ENCODE data around the gene NTSR1. TPM values are rescaled to one million over a fixed set of nuclear protein-coding genes. Genes with fewer than 3 reads are reported as not detected.

The NTSR1 gene
- total RNA-seq, 4 donors from 2014 or later = 0.06 to 0.09 TPM; not detected in 2

DNA sequence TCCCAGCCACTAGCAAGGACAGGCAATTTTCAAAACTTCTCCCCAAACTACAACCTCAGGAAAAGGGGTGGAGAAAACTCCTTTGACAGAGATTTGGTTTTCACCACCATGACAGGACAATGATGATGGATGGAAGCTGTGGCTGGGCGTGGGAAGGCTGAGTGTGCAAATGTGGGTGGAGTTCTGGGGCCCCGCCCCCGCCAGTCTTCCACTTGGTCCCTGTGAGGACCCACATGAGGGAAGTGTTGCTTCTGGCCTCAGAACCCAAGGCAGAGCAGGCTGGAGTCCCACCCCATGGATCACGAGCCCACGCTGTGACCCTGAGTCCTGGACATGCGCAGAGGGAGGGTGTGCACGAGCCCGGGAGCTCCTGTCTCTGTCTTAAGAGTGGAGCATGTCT, 66.1 kb downstream of the NTSR1 start:
- Histone ChIP-seq H3K9me3 (no peaks in the 10 kb centered on the region), H3K27me3 (peaks cover 0 to 91% (median 0%) of the 10 kb centered on the region in 4 donors), H3K36me3 (no peaks in the 10 kb centered on the region), H3K27ac (no peak overlapping the region), H3K4me3 (no peak overlapping the region), H3K4me1 (peaks cover 3 to 40% (median 22%) of the 10 kb centered on the region in 3 donors)
- intact Hi-C loops (cut with DNase I) = no loop called here
- 43 to 60% methylated on average over 3 to 4 of the region's 8 CpGs for WGBS, 2 donors
- no peak for DNase-seq
- TF ChIP-seq, protein P1, sequence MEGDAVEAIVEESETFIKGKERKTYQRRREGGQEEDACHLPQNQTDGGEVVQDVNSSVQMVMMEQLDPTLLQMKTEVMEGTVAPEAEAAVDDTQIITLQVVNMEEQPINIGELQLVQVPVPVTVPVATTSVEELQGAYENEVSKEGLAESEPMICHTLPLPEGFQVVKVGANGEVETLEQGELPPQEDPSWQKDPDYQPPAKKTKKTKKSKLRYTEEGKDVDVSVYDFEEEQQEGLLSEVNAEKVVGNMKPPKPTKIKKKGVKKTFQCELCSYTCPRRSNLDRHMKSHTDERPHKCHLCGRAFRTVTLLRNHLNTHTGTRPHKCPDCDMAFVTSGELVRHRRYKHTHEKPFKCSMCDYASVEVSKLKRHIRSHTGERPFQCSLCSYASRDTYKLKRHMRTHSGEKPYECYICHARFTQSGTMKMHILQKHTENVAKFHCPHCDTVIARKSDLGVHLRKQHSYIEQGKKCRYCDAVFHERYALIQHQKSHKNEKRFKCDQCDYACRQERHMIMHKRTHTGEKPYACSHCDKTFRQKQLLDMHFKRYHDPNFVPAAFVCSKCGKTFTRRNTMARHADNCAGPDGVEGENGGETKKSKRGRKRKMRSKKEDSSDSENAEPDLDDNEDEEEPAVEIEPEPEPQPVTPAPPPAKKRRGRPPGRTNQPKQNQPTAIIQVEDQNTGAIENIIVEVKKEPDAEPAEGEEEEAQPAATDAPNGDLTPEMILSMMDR (IDR thresholded peaks at IDR 0.05) = no peak
- no peak for TF ChIP-seq POLR2A (IDR thresholded peaks at IDR 0.05)

DNA sequence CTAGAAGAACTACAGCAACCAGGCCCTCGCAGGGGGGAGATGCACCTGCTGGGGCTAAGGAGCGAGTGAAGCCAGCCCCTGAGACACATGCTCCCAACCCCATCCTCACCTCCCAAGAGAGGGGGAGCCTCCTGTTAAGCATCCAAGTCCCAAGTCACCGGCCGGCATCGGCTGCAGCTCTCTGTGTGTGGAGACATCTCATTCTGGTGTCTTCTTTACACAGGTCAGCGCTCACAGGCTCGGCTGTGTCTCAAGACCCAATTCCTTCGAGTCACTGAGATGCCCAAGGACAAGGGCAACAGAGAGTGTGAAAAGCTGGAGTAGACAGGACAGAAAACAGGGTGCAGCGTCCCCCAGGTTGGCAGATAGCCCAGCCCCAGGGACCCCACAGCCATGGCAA, 66.6 kb downstream of the NTSR1 start:
- intact Hi-C loops (cut with DNase I) = no loop called here

DNA sequence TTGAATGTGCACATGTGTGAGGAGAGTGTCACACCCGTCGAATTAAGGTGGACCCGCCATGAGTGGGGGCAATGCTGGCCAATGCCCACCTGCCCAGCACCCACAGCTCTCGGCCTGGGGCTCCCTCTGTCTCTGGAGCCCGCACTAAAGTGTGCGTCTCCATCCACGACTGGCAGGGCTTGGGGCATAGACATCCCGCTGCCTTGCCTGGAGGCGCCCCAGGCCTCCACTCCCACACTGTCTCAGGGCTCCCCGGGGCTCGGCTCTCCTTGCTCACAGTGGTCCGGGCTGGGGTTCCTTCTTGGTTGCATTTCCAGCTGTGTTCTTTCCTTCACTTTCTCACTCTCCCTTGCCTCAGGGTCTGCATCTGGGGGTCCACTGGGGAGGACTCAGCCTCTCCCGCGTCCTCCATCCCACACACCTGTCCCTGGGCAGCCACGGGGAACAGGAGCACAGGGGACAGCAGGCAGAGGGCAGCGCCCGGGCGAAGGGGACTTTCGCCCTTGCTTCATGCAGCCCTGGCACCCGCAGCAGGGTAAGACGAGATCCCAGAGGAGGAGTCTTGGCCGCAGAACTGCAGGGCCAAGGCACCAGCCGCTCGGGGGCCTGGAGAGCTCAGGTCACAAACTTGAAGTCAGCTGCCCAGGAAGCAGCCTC, 67.5 kb downstream of the NTSR1 start:
- H3K27ac ChIP-seq = peak overlapping the region in 3 of 4 donors; percentile 24 to 32 (median 25)
- DNase-seq = no peak
- peaks cover 0 to 91% (median 2%) of the 10 kb centered on the region in 4 donors for H3K27me3 ChIP-seq
- H3K9me3 ChIP-seq = no peaks in the 10 kb centered on the region
- WGBS, 2 donors = 85 to 91% methylated on average over 6 to 7 of the region's 24 CpGs
- no peak for TF ChIP-seq POLR2A (IDR thresholded peaks at IDR 0.05)
- TF ChIP-seq, protein P1 (IDR thresholded peaks at IDR 0.05) = no peak
- H3K36me3 ChIP-seq = no peaks in the 10 kb centered on the region
- intact Hi-C loops (cut with DNase I) = no loop called here
- peaks cover 3 to 40% (median 22%) of the 10 kb centered on the region in 3 donors for H3K4me1 ChIP-seq
- peak overlapping the region in 1 of 4 donors; percentile 8 for H3K4me3 ChIP-seq

More for the DNA sequence above, 66.6 kb downstream of the NTSR1 start:
- no peaks in the 10 kb centered on the region for H3K36me3 ChIP-seq
- no peaks in the 10 kb centered on the region for H3K9me3 ChIP-seq
- no peak for DNase-seq
- H3K4me1 ChIP-seq = peaks cover 3 to 40% (median 22%) of the 10 kb centered on the region in 3 donors
- no peak overlapping the region for H3K4me3 ChIP-seq
- no peak overlapping the region for H3K27ac ChIP-seq
- peaks cover 0 to 91% (median under 1%) of the 10 kb centered on the region in 4 donors for H3K27me3 ChIP-seq
- WGBS, 2 donors = 89 to 100% methylated on average over 3 to 5 of the region's 9 CpGs
- TF ChIP-seq, protein P1 (IDR thresholded peaks at IDR 0.05) = no peak
- no peak for TF ChIP-seq POLR2A (IDR thresholded peaks at IDR 0.05)

DNA sequence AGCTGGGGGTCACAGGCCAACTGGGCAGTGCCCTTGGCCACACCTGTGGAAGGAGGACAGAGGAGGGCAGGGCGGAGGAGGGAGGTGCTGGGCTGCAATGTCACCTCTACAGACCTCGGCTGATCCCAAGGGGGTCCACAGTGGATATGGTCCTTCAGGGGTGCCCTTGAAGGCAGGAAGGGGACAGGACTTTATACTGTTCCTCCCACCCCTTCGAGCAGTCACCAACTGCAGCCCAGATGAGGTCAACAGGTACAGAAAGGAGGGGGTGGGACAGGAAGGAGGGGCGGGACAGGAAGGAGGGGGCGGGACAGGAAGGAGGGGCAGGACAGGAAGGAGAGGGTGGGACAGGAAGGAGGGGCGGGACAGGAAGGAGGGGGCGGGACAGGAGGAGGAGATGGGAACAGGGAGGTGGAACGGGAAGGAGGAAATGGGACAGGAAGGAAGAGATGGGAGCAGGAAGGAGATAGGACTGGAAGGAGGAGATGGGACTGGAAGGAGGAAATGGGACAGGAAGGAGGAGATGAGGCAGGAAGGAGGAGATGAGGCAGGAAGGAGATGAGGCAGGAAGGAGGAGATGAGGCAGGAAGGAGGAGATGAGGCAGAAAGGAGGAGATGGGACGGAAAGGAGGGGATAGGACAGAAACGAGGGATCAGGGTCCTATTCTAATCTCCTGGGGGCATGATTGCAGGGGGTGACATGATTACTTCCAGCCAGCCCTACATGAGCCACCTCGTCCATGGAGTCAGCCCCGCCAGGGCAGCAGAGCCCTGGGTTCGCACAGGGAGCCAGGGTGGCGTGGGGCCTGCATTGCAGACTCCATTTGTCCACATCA, 68.3 kb downstream of the NTSR1 start:
- DNase-seq = no peak
- TF ChIP-seq, protein P1 (IDR thresholded peaks at IDR 0.05) = no peak
- TF ChIP-seq POLR2A (IDR thresholded peaks at IDR 0.05) = no peak

DNA sequence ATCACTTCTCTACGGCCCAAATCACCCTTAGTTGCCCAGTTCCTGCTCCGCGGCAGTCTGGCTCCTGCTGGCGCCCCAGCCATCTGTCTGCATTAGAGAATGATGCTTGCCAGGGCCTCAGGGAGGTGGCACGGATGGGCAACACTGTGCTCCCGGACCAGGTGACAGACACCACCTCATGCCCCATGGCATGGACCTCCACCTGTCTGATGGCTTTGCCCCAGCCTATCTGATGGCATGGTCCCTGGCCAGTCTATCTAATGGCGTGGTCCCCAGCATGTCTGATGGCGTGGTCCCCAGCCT, 68.8 kb downstream of the NTSR1 start:
- Histone ChIP-seq H3K4me3 (no peak overlapping the region), H3K9me3 (no peaks in the 10 kb centered on the region), H3K27me3 (peaks cover 0 to 89% (median 2%) of the 10 kb centered on the region in 4 donors), H3K27ac (no peak overlapping the region), H3K4me1 (peaks cover 3 to 35% (median 22%) of the 10 kb centered on the region in 3 donors), H3K36me3 (no peaks in the 10 kb centered on the region)
- DNase-seq = no peak
- intact Hi-C loops (cut with DNase I) = no loop called here
- 92 to 100% methylated on average over 1 to 7 of the region's 8 CpGs for WGBS, 2 donors
- TF ChIP-seq, protein P1 (IDR thresholded peaks at IDR 0.05) = no peak
- TF ChIP-seq POLR2A (IDR thresholded peaks at IDR 0.05) = no peak

More for the DNA sequence above, 68.3 kb downstream of the NTSR1 start:
- no peaks in the 10 kb centered on the region for H3K36me3 ChIP-seq
- peak overlapping the region in 1 of 4 donors; percentile 8 for H3K4me3 ChIP-seq
- peaks cover 3 to 40% (median 22%) of the 10 kb centered on the region in 3 donors for H3K4me1 ChIP-seq
- intact Hi-C loops (cut with DNase I) = no loop called here
- 52 to 57% methylated on average over 12 to 13 of the region's 14 CpGs for WGBS, 2 donors
- no peaks in the 10 kb centered on the region for H3K9me3 ChIP-seq
- peak overlapping the region in 3 of 4 donors; percentile 24 to 32 (median 25) for H3K27ac ChIP-seq
- H3K27me3 ChIP-seq = peaks cover 0 to 89% (median 2%) of the 10 kb centered on the region in 4 donors
